Measurements from ENCODE around the gene AOX1.

Gene AOX1

GRCh38 chr2:200653021-200653420 is 67.2 kb downstream of the AOX1 start:
- TF ChIP-seq, protein P1, sequence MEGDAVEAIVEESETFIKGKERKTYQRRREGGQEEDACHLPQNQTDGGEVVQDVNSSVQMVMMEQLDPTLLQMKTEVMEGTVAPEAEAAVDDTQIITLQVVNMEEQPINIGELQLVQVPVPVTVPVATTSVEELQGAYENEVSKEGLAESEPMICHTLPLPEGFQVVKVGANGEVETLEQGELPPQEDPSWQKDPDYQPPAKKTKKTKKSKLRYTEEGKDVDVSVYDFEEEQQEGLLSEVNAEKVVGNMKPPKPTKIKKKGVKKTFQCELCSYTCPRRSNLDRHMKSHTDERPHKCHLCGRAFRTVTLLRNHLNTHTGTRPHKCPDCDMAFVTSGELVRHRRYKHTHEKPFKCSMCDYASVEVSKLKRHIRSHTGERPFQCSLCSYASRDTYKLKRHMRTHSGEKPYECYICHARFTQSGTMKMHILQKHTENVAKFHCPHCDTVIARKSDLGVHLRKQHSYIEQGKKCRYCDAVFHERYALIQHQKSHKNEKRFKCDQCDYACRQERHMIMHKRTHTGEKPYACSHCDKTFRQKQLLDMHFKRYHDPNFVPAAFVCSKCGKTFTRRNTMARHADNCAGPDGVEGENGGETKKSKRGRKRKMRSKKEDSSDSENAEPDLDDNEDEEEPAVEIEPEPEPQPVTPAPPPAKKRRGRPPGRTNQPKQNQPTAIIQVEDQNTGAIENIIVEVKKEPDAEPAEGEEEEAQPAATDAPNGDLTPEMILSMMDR (IDR thresholded peaks at IDR 0.05) = no peak

- TF ChIP-seq, protein P1 (IDR thresholded peaks at IDR 0.05) = no peak
These were observed 69.0 kb downstream of the AOX1 start for GRCh38 chr2:200654823-200655222.

GRCh38 chr2:200655918-200656580 is 70.2 kb downstream of the AOX1 start:
- TF ChIP-seq, protein P1 (IDR thresholded peaks at IDR 0.05) = no peak

- TF ChIP-seq, protein P1 (IDR thresholded peaks at IDR 0.05) = no peak
These were observed 72.6 kb downstream of the AOX1 start for GRCh38 chr2:200658278-200658864.

GRCh38 chr2:200659410-200659809 is 73.6 kb downstream of the AOX1 start:
- TF ChIP-seq, protein P1 (IDR thresholded peaks at IDR 0.05) = no peak

DNA sequence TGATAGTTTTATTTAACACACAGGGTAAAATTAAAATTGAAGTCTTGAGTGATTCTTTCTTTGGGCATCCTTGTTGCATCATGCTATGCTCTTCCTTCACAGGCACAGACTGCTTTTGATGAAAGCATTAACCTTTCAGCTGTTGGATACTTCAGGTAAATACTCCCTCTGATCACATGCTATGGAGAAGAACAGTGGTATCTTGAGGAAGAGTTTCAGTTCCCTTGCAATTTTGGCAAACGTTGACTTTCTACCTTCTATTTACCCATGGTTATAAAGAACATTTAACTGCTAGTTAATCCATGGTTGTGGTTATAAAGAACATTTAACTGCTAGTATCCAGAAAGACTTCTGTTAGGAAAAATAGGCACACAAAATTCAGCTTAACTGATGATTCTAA is 75.7 kb downstream of the AOX1 start:
- TF ChIP-seq, protein P1 (IDR thresholded peaks at IDR 0.05) = no peak

GRCh38 chr2:200662727-200663126 is 76.9 kb downstream of the AOX1 start:
- TF ChIP-seq, protein P1 (IDR thresholded peaks at IDR 0.05) = no peak
